Measurements from ENCODE around the gene TMEM248. TPM values are rescaled to one million over a fixed set of nuclear protein-coding genes. Genes with fewer than 3 reads are reported as not detected.
"Not testable (repeated sequence)": the region's sequence is repeated elsewhere in the genome, so short reads cannot be mapped to it uniquely, and the experiment has no call there.

Gene TMEM248, protein sequence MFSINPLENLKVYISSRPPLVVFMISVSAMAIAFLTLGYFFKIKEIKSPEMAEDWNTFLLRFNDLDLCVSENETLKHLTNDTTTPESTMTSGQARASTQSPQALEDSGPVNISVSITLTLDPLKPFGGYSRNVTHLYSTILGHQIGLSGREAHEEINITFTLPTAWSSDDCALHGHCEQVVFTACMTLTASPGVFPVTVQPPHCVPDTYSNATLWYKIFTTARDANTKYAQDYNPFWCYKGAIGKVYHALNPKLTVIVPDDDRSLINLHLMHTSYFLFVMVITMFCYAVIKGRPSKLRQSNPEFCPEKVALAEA
- total RNA-seq = 10 to 100 TPM; 53.2 to 65.9 (median 60.3) TPM

DNA sequence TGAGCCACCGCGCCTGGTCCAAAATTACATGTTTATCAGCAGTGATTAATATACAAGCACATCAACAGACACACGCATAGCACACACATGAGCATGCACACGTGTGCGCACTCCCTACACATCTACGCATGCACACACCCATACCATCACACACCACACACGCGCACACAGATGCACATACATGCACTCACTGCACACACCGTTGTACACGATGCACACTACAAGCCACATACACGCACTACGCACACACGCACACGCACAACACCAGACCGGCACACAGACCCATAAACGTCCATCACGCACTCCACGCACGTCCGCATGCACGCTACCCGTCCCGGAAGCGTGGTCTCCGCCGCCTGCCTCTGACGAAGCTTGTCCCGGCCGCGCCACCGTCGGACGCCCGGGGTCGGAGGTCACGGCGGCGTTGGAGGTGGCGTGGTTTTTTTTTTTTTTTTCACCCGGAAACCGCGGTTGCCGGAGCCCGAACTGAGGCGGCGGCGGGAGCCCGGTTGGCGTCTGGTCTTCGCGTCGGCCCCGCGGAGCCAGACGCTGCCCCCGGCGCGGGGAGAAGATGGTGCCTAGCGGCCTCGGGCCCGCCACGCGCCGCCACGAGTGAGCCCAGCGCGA, at the start of gene TMEM248:
TSS of gene TMEM248 (plus strand) at position 457 of the 627 bp plus-strand sequence. CDS start 20,641 bp downstream, outside the sequence.
- TF ChIP-seq, protein P1, sequence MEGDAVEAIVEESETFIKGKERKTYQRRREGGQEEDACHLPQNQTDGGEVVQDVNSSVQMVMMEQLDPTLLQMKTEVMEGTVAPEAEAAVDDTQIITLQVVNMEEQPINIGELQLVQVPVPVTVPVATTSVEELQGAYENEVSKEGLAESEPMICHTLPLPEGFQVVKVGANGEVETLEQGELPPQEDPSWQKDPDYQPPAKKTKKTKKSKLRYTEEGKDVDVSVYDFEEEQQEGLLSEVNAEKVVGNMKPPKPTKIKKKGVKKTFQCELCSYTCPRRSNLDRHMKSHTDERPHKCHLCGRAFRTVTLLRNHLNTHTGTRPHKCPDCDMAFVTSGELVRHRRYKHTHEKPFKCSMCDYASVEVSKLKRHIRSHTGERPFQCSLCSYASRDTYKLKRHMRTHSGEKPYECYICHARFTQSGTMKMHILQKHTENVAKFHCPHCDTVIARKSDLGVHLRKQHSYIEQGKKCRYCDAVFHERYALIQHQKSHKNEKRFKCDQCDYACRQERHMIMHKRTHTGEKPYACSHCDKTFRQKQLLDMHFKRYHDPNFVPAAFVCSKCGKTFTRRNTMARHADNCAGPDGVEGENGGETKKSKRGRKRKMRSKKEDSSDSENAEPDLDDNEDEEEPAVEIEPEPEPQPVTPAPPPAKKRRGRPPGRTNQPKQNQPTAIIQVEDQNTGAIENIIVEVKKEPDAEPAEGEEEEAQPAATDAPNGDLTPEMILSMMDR (IDR thresholded peaks at IDR 0.05 in 4 of 5, conservative IDR thresholded peaks at IDR 0.05 in 1 of 5) = peak in 1 of 5 experiments; percentile 12
- peak; percentile 25 to 57 for TF ChIP-seq POLR2A (IDR thresholded peaks at IDR 0.05)
- H3K36me3 ChIP-seq = no peaks in the 10 kb centered on the region
- peak; percentile 68 to 85 for DNase-seq
- H3K27ac ChIP-seq = peak within 1 kb of the TSS; percentile 77 to 90 (median 84)
- ATAC-seq = peak; percentile 85 to 90
- H3K9me3 ChIP-seq = no peaks in the 10 kb centered on the region
- in situ Hi-C loops (cut with MboI; ENCODE audit: low sequenced_read_pairs in 4 of 4) = loop anchor here in 1 of 4 donors (10.0 kb wide), 1 partner anchor 76 kb away; no protein-coding TSS in a partner anchor
- H3K27me3 ChIP-seq = no peaks in the 10 kb centered on the region
- H3K4me1 ChIP-seq = peaks cover 41 to 49% of the 10 kb centered on the region in 2 donors
- peak within 1 kb of the TSS; percentile 80 to 93 (median 91) for H3K4me3 ChIP-seq
- intact Hi-C loops (cut with DNase I; ENCODE audit: low total_unique reads) = loop anchor here (5.0 kb wide), 3 partner anchors 71 to 1169 kb away; no protein-coding TSS in a partner anchor

DNA sequence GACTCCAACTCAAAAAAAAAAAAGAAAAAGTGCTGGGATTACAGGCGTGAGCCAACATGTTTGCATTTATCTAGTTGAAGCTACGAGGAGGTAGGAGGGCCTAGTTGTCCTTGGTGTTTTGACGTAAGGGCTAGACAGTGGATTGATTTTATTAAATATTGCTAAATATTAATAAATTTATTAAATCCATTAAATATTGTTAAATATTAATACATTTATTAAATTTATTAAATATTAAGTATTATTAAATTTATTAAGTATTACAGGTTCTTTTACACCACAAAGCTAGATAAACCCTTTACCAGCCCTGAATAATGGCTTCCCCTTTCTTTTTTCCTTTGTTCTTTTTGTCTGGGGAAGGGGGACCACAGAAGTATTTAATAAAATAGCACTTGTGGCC, 47.5 kb upstream of the TMEM248 start:
- in situ Hi-C loops (cut with MboI; ENCODE audit: low sequenced_read_pairs in 4 of 4) = no loop called here
- H3K36me3 ChIP-seq = no peaks in the 10 kb centered on the region

DNA sequence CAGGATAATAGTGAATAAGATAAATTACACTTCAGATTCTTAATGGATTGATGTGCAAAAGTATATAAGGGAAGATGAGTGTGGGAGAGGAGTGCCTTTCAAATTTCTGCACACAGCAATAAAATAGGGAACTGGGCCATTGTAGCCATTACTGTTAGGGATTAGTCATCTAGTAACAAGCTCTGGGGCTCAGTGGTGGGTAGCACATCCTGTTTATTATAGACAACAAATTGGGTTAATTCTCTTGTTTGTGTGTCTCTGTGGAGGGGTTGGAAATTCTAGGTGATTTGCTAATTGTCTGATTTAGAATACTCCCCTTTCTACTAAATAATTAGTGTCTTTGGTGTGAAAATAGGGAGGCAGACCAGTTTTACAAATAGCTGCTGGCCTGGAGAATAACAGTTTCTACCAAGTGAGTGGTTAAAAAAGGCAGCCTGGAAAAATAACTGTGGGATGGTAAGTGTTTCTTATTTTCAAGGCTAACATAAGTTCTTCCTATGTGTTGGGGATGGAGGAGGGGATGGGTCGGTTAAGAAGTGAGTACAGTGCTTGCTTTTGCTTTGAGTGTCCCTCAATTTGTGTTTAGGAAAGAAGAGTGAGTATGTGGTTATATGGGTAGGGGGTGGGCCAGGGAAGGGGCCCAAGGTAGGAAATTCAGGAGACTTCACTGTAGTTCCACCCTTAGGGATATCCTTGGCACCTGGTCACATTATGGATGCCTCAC, 43.3 kb upstream of the TMEM248 start:
- no peaks in the 10 kb centered on the region for H3K9me3 ChIP-seq
- no peak for ATAC-seq

More for the DNA sequence above, 47.5 kb upstream of the TMEM248 start:
- TF ChIP-seq, protein P1 (IDR thresholded peaks at IDR 0.05 in 4 of 5, conservative IDR thresholded peaks at IDR 0.05 in 1 of 5) = no peak
- TF ChIP-seq POLR2A (IDR thresholded peaks at IDR 0.05) = no peak
- Histone ChIP-seq H3K27ac (no peak overlapping the region), H3K9me3 (no peaks in the 10 kb centered on the region), H3K27me3 (no peaks in the 10 kb centered on the region), H3K4me1 (no peaks in the 10 kb centered on the region), H3K4me3 (no peak overlapping the region)
- intact Hi-C loops (cut with DNase I; ENCODE audit: low total_unique reads) = no loop called here
- ATAC-seq = no peak
- DNase-seq = no peak

DNA sequence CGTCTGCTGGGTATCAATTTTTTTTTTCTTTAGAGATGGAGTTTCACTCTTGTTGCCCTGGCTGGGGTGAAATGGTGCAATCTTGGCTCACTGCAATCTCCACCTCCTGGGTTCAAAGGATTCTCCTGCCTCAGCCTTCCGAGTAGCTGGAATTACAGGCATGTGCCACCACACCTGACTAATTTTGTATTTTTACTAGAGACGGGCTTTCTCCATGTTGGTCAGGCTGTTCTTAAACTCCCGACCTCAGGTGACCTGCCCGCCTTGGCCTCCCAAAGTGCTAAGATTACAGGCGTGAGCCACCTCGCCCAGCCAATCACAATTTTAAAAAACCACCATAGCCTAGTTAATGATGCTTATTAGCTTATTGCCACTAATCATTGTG, 42.7 kb upstream of the TMEM248 start:
- in situ Hi-C loops (cut with MboI; ENCODE audit: low sequenced_read_pairs in 4 of 4); intact Hi-C loops (cut with DNase I; ENCODE audit: low total_unique reads): not testable (repeated sequence)

More for the DNA sequence above, 43.3 kb upstream of the TMEM248 start:
- H3K36me3 ChIP-seq = peaks cover 0 to 5% of the 10 kb centered on the region in 2 donors
- H3K4me1 ChIP-seq = no peaks in the 10 kb centered on the region
- DNase-seq = no peak
- no peaks in the 10 kb centered on the region for H3K27me3 ChIP-seq
- no peak overlapping the region for H3K27ac ChIP-seq
- TF ChIP-seq, protein P1 (IDR thresholded peaks at IDR 0.05 in 4 of 5, conservative IDR thresholded peaks at IDR 0.05 in 1 of 5) = no peak
- TF ChIP-seq POLR2A (IDR thresholded peaks at IDR 0.05) = no peak
- no peak overlapping the region for H3K4me3 ChIP-seq
- in situ Hi-C loops (cut with MboI; ENCODE audit: low sequenced_read_pairs in 4 of 4) (no loop called here), intact Hi-C loops (cut with DNase I; ENCODE audit: low total_unique reads) (no loop called here)

DNA sequence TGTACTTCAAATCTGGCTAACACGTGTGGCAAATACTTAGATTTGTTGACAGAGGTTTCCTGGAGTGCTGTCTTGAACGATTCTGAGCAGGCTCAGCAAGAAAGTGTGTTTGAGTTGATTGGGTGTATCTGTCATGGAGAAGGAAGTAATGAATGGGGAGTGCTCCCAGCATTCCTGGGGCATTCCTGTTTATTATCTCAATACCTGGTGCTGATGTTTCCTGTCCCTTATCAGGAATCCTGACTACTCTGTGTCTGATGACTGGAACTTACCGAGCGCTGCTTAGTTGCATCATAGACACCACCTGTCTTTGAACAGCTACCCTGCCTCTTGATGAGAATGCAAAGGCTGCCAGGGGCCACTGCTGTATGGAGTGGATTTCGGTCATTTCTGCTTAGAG, 41.0 kb upstream of the TMEM248 start:
- intact Hi-C loops (cut with DNase I; ENCODE audit: low total_unique reads) (no loop called here), in situ Hi-C loops (cut with MboI; ENCODE audit: low sequenced_read_pairs in 4 of 4) (no loop called here)
- peaks cover 0 to 14% of the 10 kb centered on the region in 2 donors for H3K36me3 ChIP-seq
- H3K4me3 ChIP-seq = no peak overlapping the region
- H3K4me1 ChIP-seq = no peaks in the 10 kb centered on the region
- DNase-seq = no peak
- ATAC-seq = no peak
- H3K9me3 ChIP-seq = no peaks in the 10 kb centered on the region
- H3K27ac ChIP-seq = no peak overlapping the region
- TF ChIP-seq POLR2A (IDR thresholded peaks at IDR 0.05) = no peak
- TF ChIP-seq, protein P1 (IDR thresholded peaks at IDR 0.05 in 4 of 5, conservative IDR thresholded peaks at IDR 0.05 in 1 of 5) = no peak
- H3K27me3 ChIP-seq = no peaks in the 10 kb centered on the region

More for the DNA sequence above, 42.7 kb upstream of the TMEM248 start:
- not testable (repeated sequence) for H3K4me1 ChIP-seq, DNase-seq, H3K27me3 ChIP-seq, H3K9me3 ChIP-seq, H3K36me3 ChIP-seq, H3K4me3 ChIP-seq, ATAC-seq, H3K27ac ChIP-seq

DNA sequence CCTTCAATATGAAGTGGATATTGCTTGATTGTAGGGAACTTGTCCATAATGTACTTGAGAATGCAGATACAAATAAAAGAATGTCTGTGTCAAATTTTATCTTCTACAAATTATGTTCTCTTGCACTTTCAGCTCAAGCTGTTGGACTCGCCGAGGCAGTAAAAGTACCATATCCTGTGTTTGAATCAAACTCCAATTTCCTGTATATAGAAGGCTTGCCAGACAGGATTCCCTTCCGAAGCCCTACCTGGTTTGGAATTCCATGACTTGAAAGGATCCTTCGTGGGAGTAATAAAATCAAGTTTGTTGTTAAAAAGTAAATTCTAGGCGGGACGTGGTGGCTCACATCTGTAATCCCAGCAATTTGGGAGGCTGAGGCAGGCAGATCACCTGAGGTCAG, 40.4 kb upstream of the TMEM248 start:
- H3K9me3 ChIP-seq; H3K4me1 ChIP-seq; H3K4me3 ChIP-seq; ATAC-seq; DNase-seq; H3K27ac ChIP-seq; intact Hi-C loops (cut with DNase I; ENCODE audit: low total_unique reads); in situ Hi-C loops (cut with MboI; ENCODE audit: low sequenced_read_pairs in 4 of 4); H3K27me3 ChIP-seq: not testable (repeated sequence)
- H3K36me3 ChIP-seq = peaks cover 0 to 14% of the 10 kb centered on the region in 2 donors
